HG03103 (cell line): ENCODE data around the gene DDR2.

Experiments
- ATAC-seq: cut with Tn5 transposase; IDR thresholded peaks from one replicate; pipeline ENCODE4 v1.9.1; 2021; ENCODE audit warnings: low read depth; ENCODE audit not compliant: unreplicated experiment

DDR2 gene

DNA sequence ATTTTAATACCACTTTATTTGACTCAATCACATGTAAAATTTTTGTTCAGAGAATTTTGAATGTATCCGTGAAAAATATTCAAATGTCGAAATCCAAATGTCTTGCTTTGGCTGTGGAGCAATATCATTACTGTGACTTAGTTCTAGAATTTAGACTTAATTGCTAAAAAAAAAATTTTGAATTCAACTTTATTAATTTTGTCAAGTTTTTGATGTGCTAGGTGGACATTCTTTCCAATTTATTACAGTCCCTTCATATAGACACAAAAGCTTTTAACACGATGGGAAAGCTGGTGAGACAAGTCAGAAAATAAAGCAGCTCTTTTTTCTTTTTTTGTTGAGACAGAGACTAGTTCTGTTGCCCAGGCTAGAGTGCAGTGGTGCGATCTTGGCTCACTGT, 62.6 kb downstream of the DDR2 start:
- ATAC-seq: no peak

DNA sequence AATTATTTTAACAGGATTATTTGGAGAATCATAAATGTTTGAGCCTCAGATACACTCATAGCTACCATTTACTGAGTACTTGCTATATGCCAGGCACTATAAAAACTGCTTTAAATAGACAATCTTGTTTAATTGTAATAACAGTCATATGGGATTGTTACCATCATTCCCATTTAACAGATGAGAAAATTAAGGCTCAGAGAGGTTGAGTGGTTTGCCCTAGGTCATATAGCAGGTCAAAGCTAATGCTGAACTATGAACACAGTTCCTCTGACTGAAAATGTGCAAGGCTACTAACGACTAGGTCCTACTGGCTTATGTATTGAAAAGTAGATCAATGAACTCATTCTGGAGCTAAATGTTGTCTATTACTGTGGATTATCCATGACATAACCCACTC, 63.4 kb downstream of the DDR2 start:
- ATAC-seq: no peak

GRCh38 chr1:162696286-162696862, 64.1 kb downstream of the DDR2 start:
- no peak for ATAC-seq

DNA sequence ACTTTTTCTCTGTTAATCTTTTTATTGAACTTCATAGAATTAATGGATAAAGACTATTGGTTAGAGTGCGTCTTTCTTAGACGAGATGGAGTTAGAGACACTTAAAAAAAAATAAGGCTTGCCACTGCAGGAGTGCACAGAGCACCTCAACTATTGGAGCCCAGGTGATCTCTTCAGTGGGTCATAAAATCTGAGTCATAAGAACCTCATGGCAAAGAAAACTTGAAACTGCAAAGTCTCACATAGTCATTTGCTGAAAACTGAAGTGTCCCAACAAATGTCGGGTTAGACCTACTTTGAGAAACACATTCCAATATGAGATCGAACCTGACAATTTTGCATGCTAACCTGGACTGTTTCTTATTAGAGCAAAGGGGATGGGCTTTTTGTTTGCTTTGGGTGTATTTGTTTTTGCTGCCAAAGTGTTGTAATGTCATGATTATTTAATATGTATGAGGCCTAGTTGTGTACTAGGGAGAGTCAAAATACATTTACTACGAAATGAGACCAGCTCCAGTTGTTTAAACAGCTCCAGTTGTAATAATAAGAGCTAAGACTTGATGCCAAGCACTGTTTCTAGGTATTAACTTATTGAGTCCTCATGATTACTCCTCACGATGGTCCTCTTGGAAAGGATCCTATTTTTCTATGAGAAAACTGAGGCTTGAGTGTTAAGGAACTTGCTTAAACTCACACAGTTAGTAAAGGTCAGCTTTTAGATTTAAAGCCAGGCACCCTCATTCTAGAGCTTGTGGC, 65.1 kb downstream of the DDR2 start:
- no peak for ATAC-seq

DNA sequence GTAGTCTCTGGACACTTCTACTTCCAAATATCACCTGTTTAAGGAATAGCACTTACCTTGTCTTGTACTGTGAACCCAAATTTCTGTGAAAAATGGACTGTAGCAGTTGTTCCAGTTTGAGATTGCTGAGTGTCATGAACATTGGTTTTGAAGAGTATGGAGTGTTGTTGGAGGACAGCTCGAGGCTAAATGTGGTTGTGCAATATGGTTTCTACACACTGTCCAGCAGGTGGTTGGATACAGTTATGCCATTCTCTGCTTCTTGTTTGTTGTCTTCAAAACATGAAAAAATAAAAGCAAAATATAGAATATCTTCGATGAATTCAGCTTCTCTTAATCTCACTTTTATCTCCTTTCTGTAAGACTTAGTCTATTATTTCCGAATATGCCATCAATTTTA, 67.1 kb downstream of the DDR2 start:
- no peak for ATAC-seq

GRCh38 chr1:162700131-162700530, 67.9 kb downstream of the DDR2 start:
- no peak for ATAC-seq

- no peak for ATAC-seq
These were observed 69.0 kb downstream of the DDR2 start for GRCh38 chr1:162701286-162701685.

GRCh38 chr1:162702628-162703027, 70.4 kb downstream of the DDR2 start:
- ATAC-seq: no peak

DNA sequence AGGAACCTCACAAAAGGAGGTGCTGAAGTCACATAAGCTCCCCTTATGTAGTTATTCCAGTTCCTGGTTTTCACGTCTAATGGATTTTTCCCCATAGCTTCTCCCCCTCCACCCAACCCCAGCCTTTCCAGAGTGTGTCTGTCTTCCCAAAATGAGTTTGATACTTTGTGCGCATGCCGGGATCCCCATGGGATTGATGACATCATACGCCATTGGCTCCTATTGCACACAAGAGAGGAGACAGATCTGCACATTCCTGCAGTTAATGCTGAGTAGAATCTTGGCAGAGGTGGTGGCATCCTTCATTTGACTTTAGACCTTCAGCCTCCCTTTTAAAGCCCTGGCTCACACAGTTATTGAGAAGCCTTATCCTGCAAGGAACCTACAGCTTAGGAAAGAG, 71.4 kb downstream of the DDR2 start:
- ATAC-seq: no peak

GRCh38 chr1:162704673-162705424, 72.6 kb downstream of the DDR2 start:
- ATAC-seq: no peak

DNA sequence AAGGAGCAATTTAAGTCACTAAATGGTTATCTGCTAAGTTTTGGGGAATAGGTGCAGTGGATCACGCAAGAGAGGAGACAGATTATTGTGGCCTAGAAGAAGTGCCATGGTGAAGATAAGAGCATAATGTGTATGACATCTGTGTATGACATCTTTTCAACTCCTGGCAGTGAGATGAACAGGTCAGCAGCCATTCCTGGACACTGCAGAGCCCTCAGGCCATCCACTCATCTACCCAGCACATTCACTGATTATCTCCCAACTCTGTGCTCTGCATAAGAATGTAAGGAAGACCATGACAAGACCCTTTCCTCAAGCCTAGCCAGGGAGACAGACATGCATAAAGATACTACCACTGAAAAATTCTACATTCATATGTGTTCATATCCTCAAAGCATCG, 73.7 kb downstream of the DDR2 start:
- ATAC-seq: no peak

DNA sequence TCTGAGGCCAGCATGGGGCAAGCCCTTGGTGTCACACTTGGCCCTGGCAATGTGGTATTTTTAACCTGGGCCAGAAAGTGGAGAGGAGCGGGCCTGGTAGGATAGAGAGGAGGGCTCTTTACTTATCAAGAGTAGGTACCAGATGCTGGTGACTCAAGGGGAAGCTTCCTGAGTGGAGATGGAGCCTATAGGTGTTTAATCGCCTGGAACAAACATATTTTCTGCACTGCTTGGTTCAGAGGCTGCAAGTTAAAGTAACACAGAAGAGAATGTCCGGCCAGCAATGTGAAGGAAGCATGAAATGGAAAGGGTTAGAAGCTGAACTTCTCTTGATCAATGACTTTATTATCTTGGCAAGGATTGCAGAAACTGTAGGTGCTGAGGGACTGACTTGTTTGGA, 74.3 kb downstream of the DDR2 start:
- ATAC-seq: no peak

DNA sequence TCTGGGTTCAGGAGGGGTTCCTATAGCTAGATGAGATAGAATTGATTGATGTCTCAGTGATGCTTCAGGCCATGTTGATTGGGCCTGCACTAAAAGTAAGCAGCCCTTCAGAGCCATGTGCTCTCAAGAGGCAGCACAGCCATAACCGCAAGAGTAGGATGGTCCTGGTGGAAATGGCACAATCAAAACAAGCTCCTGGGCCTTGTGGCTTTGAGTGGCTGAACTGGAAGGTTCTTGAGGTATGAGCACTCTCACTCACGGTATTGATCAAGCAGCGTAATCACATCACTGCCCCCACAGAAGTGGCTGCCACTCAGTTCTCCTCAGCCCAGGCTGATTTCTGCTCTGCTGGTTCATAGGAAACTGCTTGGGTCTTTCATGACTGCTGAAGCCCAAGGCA, 76.0 kb downstream of the DDR2 start:
- no peak for ATAC-seq

GRCh38 chr1:162709132-162709860, 77.0 kb downstream of the DDR2 start:
- no peak for ATAC-seq

DNA sequence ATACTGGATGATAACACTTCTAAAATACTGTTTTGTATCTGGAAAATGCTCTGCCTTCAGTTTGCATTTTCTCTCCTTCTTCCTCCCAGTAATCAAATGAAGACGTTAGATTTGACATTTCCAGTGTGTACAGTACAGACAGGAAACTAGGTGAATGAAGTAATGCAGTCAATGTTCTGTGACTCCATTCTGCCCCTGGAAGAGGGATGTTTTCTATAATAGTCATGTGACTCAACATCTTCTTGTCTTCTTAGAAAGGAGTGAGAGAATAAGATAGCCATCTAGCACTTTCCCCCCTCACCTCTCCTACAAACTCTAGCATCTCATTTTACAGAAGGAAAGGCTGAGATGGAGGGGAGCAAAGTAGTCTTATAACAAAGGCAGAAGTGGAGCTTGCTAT, 77.6 kb downstream of the DDR2 start:
- ATAC-seq: no peak

DNA sequence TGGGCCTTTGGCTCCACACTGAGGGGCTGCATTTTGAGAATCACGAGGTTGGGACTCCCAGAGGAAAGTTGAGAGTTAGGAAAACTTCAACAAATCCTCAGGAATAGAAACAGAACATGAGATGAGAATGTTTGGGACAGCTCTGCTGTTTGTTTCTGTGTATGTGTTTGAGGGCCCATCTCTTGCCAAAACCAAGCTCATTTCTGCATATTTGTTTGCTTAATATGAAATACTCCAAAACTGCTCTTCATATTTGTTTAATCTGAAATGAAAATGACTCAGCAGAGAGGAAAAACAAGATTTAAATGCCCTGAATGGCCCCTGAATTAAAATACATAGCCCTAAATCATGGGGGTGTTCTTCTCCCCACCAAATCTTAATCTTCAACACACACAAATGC, 78.1 kb downstream of the DDR2 start:
- no peak for ATAC-seq

DNA sequence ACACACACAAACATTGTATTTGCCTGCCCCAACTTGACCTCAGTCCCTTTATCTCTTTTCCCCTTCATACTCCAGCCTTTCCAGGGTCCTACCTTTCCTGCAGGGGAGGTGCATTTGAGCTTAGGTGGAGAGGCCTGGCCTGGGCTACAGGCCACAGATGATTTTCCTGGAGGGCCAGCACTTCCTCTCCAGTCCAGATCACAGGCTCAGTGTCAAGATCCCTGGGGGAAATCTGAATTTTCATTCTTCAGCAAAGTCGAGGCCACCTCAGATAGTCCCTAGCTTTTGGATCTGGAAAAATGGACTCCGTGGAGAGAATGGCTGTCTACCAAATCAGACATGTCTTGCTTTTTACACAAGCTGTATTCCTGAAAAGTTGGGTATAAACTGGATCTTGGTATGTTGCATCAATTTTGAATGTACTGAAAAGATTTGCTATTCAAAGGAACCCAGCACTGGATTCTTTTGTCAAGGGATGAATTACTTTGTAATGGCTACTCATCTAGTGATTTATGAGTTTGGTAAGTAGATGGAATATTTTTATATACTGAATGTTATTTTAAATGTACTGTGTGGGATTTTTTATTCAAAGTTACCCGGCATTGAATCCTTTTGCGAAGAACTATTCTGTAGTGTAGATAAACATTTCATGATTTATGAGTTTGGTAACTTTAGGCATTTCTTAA, 78.7 kb downstream of the DDR2 start:
- no peak for ATAC-seq

DNA sequence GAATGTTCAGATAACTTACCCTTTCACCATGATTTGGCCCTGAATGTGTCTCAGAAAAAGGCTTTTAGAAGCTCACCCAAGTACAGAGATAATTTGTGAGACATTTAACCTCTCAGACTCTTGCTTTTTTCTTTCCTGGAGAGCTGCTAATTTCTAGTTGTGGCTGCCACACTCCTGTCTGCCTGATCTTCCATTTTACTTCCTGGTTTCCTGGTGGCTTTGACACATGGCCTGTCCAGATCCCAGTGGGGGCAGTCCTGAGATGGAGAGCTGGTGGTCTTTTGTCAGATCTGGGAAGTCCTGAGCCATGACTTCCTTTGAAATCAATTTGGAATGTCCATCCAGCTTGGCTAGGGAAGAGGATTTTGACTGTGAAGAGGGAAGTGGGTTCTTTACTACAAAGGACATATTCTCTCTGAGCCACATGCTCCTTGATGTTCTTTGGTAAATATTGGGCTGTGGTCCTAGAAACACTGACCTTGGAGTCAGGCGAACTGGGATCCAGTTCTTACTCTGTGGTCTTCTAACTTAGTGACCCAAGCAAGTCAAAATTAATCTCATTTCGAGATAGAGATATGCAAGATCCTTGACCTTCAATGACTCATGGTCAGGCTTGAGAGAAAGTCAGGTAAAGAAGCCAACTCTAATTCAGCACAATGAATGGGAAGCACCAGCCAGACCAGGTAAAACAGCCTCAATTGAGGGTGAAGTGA, 80.2 kb downstream of the DDR2 start:
- ATAC-seq: no peak

DNA sequence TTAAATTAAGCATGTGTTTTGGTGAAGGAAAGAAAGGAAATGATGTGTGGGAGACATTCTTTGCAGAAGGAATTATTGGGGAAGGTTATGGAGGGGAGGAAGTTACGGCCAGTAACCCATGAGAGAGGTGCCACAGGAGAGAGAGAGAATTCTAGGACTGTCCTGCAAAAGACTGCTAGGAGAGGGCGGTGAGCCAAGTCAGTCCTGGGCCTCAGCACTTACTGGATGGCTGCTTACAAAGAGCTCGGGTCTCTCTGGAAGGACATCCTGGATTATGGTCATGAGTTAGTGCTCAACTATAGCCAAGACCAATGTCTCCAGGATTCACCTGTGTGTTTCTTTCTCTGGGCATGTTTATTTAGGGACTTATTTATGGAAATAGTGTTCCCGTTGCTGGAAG, 83.9 kb downstream of the DDR2 start:
- no peak for ATAC-seq

GRCh38 chr1:162716552-162716951, 84.3 kb downstream of the DDR2 start:
- ATAC-seq: no peak
